ENCODE measurements around the gene CEP290. TPM values are rescaled to one million over a fixed set of nuclear protein-coding genes. Genes with fewer than 3 reads are reported as not detected.
A peak's percentile ranks its signal among the peaks of the same experiment; 100 is the strongest.

CEP290 gene
- 10 to 100 TPM; 12.7 to 16.4 TPM for total RNA-seq
- long read RNA-seq, donor 1, partial matches to known transcripts: 4 of 4 reads
- long read RNA-seq, donor 1, other reads (novel, unspliced or antisense): 0 of 4 reads
- long read RNA-seq, donor 2, partial matches to known transcripts: 8 of 10 reads
- long read RNA-seq, donor 2, other reads (novel, unspliced or antisense): 2 of 10 reads

- peak; percentile 97 for DNase-seq (ENCODE audit: low spot score)
- intact Hi-C loops (cut with DNase I): no loop called here
Observed at GRCh38 chr12:88141774-88142609, at the start of gene CEP290, which contains the start of gene TMTC3. Gene CEP290 (minus strand): TSS chr12:88142088. CDS start chr12:88141307, 781 bp downstream. Gene TMTC3 (plus strand): TSS chr12:88142307. CDS start chr12:88148316, 6,009 bp downstream.

- no peak for DNase-seq (ENCODE audit: low spot score)
Observed at GRCh38 chr12:88188180-88188579, 46.3 kb upstream of the CEP290 start.

GRCh38 chr12:88187571-88187970 lies 45.7 kb upstream of the CEP290 start:
- intact Hi-C loops (cut with DNase I): no loop called here

More at GRCh38 chr12:88188180-88188579, 46.3 kb upstream of the CEP290 start:
- intact Hi-C loops (cut with DNase I): no loop called here

GRCh38 chr12:88185988-88186387 lies 44.1 kb upstream of the CEP290 start:
- intact Hi-C loops (cut with DNase I): no loop called here
- no peak for DNase-seq (ENCODE audit: low spot score)

More at GRCh38 chr12:88187571-88187970, 45.7 kb upstream of the CEP290 start:
- no peak for DNase-seq (ENCODE audit: low spot score)

GRCh38 chr12:88185279-88185678 lies 43.4 kb upstream of the CEP290 start:
- intact Hi-C loops (cut with DNase I): no loop called here
- DNase-seq (ENCODE audit: low spot score): no peak

GRCh38 chr12:88184196-88184595 lies 42.3 kb upstream of the CEP290 start:
- intact Hi-C loops (cut with DNase I): no loop called here
- no peak for DNase-seq (ENCODE audit: low spot score)

GRCh38 chr12:88182416-88182815 lies 40.5 kb upstream of the CEP290 start:
- no peak for DNase-seq (ENCODE audit: low spot score)
- intact Hi-C loops (cut with DNase I): no loop called here

- intact Hi-C loops (cut with DNase I): no loop called here
- no peak for DNase-seq (ENCODE audit: low spot score)
Observed at GRCh38 chr12:88181881-88182280, 40.0 kb upstream of the CEP290 start.

- intact Hi-C loops (cut with DNase I): no loop called here
- no peak for DNase-seq (ENCODE audit: low spot score)
Observed at GRCh38 chr12:88179436-88180014, 37.6 kb upstream of the CEP290 start.

GRCh38 chr12:88175544-88175943 lies 33.7 kb upstream of the CEP290 start:
- intact Hi-C loops (cut with DNase I): no loop called here
- no peak for DNase-seq (ENCODE audit: low spot score)

- no peak for DNase-seq (ENCODE audit: low spot score)
- intact Hi-C loops (cut with DNase I): no loop called here
Observed at GRCh38 chr12:88172844-88173407, 31.0 kb upstream of the CEP290 start.

GRCh38 chr12:88167384-88167783 lies 25.5 kb upstream of the CEP290 start:
- intact Hi-C loops (cut with DNase I): no loop called here
- no peak for DNase-seq (ENCODE audit: low spot score)

GRCh38 chr12:88166179-88166578 lies 24.3 kb upstream of the CEP290 start:
- intact Hi-C loops (cut with DNase I): no loop called here
- no peak for DNase-seq (ENCODE audit: low spot score)

- no peak for DNase-seq (ENCODE audit: low spot score)
- intact Hi-C loops (cut with DNase I): no loop called here
Observed at GRCh38 chr12:88163371-88163770, 21.5 kb upstream of the CEP290 start.

GRCh38 chr12:88156075-88156654 lies 14.3 kb upstream of the CEP290 start:
- DNase-seq (ENCODE audit: low spot score): no peak
- intact Hi-C loops (cut with DNase I): no loop called here

- no peak for DNase-seq (ENCODE audit: low spot score)
- intact Hi-C loops (cut with DNase I): no loop called here
Observed at GRCh38 chr12:88153959-88154358, 12.1 kb upstream of the CEP290 start.

GRCh38 chr12:88150063-88150462 lies 8.2 kb upstream of the CEP290 start:
- DNase-seq (ENCODE audit: low spot score): no peak
- intact Hi-C loops (cut with DNase I): no loop called here

GRCh38 chr12:88145567-88146505 lies 3.9 kb upstream of the CEP290 start:
- intact Hi-C loops (cut with DNase I): no loop called here
- DNase-seq (ENCODE audit: low spot score): no peak

Measured in posterior vena cava (tissue), 2 donors.